Right atrium auricular region (tissue), 2 donors: ENCODE results near the gene MS4A18. TPM values are rescaled to one million over a fixed set of nuclear protein-coding genes. Genes with fewer than 3 reads are reported as not detected.

Experiments
- DNase-seq: peaks from one replicate; pipeline ENCODE4 v3.0.0-alpha.2; 2019; ENCODE audit warnings: low spot score
- H3K27ac ChIP-seq, 2 donors: fragments of 200-600 bp; sonication (generic); 1 replicate in 1 of 2; 2 replicates in 1 of 2; pipeline ENCODE4 v1.5.1; 2016 to 2019
- H3K27me3 ChIP-seq, 2 donors: fragments of 200-600 bp; sonication (generic); one replicate each; pipeline versions ENCODE4 v1.5.1 to v1.6.0; 2017 to 2019
- H3K36me3 ChIP-seq: fragments of 200-600 bp; sonication (generic); one replicate; pipeline ENCODE4 v1.5.1; 2016
- H3K4me1 ChIP-seq, 2 donors: fragments of 200-600 bp; sonication (generic); one replicate each; pipeline versions ENCODE4 v1.5.1 to v1.6.0; 2017 to 2019
- H3K4me3 ChIP-seq, 2 donors: fragments of 200-600 bp; sonication (generic); 1 replicate in 1 of 2; 2 replicates in 1 of 2; pipeline ENCODE4 v1.5.1; 2017 to 2019; ENCODE audit warnings: mild to moderate bottlenecking in 1 of 2, moderate library complexity in 1 of 2
- H3K9me3 ChIP-seq, 2 donors: fragments of 200-600 bp; sonication (generic); one replicate each; pipeline ENCODE4 v1.5.1; 2019
- CTCF ChIP-seq, 2 donors: fragments of 200-600 bp; sonication (generic); IDR thresholded peaks; one replicate each; pipeline ENCODE4 v1.5.1; 2019; ENCODE audit warnings: antibody characterized with exemption in 2 of 2
- total RNA-seq, 2 donors: library from RNA; depleted of rRNA; stranded (reverse); fragments of >200 nt; gene quantifications; one replicate each; pipeline ENCODE4 v1.1.0, GENCODE V29; 2016

MS4A18 gene
- total RNA-seq, 2 donors from 2014 or later = not detected

- no peak overlapping the region for H3K27ac ChIP-seq
- H3K27me3 ChIP-seq = no peaks in the 10 kb centered on the region
- no peak overlapping the region for H3K4me3 ChIP-seq
- H3K36me3 ChIP-seq = no peaks in the 10 kb centered on the region
- DNase-seq = no peak
- peaks cover 0 to 18% of the 10 kb centered on the region in 2 donors for H3K4me1 ChIP-seq
- no peaks in the 10 kb centered on the region for H3K9me3 ChIP-seq
- no peak for TF ChIP-seq CTCF (IDR thresholded peaks at IDR 0.05)
Measured at GRCh38 chr11:60782393-60783140, 58.0 kb downstream of the MS4A18 start.

DNA sequence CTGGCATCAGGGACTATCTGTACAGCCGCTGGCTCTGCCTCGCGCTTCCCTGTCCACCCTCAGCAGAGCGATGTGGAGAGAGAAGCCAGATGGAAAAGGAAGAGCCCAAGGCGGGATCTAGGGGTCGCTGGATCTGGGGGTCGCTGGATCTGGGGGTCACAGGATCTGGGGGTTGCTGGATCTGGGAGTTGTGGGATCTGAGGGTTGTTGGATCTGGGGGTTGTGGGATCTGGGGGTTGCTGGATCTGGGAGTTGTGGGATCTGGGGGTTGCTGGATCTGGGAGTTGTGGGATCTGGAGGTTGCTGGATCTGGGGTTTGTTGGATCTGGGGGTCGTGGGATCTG is 58.6 kb downstream of the MS4A18 start:
- no peaks in the 10 kb centered on the region for H3K36me3 ChIP-seq
- no peak overlapping the region for H3K27ac ChIP-seq
- H3K4me3 ChIP-seq = no peak overlapping the region
- H3K4me1 ChIP-seq = peaks cover 0 to 19% of the 10 kb centered on the region in 2 donors
- DNase-seq = no peak
- no peak for TF ChIP-seq CTCF (IDR thresholded peaks at IDR 0.05)
- no peaks in the 10 kb centered on the region for H3K27me3 ChIP-seq
- no peaks in the 10 kb centered on the region for H3K9me3 ChIP-seq

GRCh38 chr11:60783911-60784310 is 59.4 kb downstream of the MS4A18 start:
- no peak for TF ChIP-seq CTCF (IDR thresholded peaks at IDR 0.05)
- Histone ChIP-seq H3K4me1 (peaks cover 0 to 19% of the 10 kb centered on the region in 2 donors), H3K9me3 (no peaks in the 10 kb centered on the region), H3K36me3 (no peaks in the 10 kb centered on the region), H3K27me3 (no peaks in the 10 kb centered on the region), H3K4me3 (no peak overlapping the region), H3K27ac (no peak overlapping the region)
- DNase-seq = no peak

GRCh38 chr11:60785136-60785535 is 60.6 kb downstream of the MS4A18 start, which contains the start of gene MS4A10:
Gene MS4A10 (plus strand): TSS chr11:60785333. CDS start chr11:60790336, 5,003 bp downstream.
- no peak within 1 kb of the TSS for H3K27ac ChIP-seq
- no peaks in the 10 kb centered on the region for H3K36me3 ChIP-seq
- DNase-seq = no peak
- no peak for TF ChIP-seq CTCF (IDR thresholded peaks at IDR 0.05)
- no peaks in the 10 kb centered on the region for H3K27me3 ChIP-seq
- H3K4me3 ChIP-seq = no peak within 1 kb of the TSS
- H3K4me1 ChIP-seq = peaks cover 0 to 19% of the 10 kb centered on the region in 2 donors
- no peaks in the 10 kb centered on the region for H3K9me3 ChIP-seq

DNA sequence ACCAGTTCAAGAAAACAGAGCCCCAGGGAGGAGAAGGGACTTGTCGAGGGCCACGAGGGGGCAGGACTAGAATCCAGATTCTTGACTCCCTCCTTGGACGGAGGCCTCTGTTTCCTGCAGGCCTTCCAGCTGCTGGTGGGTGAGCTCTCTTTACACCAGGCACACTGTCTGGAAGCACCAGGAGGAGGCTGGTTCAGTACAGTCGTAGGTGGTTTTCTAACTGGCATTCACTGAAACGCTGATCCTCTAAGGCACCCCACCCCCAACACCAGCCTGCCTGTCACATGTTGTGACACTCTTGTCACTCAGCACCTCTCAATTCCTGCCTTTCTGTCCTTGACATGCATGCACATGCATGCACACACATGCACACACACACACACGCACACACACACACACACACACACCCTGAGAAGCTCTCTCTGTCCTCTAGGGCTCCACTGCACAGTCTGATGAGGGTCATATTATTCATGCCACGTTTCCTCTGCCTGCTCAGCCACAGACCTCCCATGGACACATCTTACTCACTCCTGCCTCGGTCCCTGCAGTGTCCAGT is 61.4 kb downstream of the MS4A18 start:
- H3K36me3 ChIP-seq = no peaks in the 10 kb centered on the region
- no peak for DNase-seq

More for the DNA sequence above, 61.4 kb downstream of the MS4A18 start:
- Histone ChIP-seq H3K27ac (no peak overlapping the region), H3K9me3 (no peaks in the 10 kb centered on the region), H3K4me3 (no peak overlapping the region), H3K4me1 (peaks cover 0 to 19% of the 10 kb centered on the region in 2 donors), H3K27me3 (no peaks in the 10 kb centered on the region)
- no peak for TF ChIP-seq CTCF (IDR thresholded peaks at IDR 0.05)
